AG10803 (cell line): ENCODE results near the gene MAG.
A peak's percentile ranks its signal among the peaks of the same experiment; 100 is the strongest.

ENCODE experiments used
- DNase-seq: peaks from one replicate; pipeline ENCODE4 v3.0.0; 2010; ENCODE audit warnings: low read depth
- H3K4me3 ChIP-seq: 2 replicates; pipeline ENCODE4 v1.5.1; 2011; ENCODE audit warnings: mild to moderate bottlenecking, low read length, control low read depth
- CTCF ChIP-seq: conservative IDR thresholded peaks from 2 replicates; pipeline ENCODE4 v1.5.1; 2011; ENCODE audit warnings: mild to moderate bottlenecking, low read length, control low read depth, inconsistent platforms

Gene MAG

GRCh38 chr19:35348911-35349611 is 57.1 kb downstream of the MAG start:
- no peak overlapping the region for H3K4me3 ChIP-seq
- TF ChIP-seq CTCF: no peak
- no peak for DNase-seq

GRCh38 chr19:35349614-35350521 is 57.9 kb downstream of the MAG start:
- H3K4me3 ChIP-seq: no peak overlapping the region
- TF ChIP-seq CTCF: no peak

DNA sequence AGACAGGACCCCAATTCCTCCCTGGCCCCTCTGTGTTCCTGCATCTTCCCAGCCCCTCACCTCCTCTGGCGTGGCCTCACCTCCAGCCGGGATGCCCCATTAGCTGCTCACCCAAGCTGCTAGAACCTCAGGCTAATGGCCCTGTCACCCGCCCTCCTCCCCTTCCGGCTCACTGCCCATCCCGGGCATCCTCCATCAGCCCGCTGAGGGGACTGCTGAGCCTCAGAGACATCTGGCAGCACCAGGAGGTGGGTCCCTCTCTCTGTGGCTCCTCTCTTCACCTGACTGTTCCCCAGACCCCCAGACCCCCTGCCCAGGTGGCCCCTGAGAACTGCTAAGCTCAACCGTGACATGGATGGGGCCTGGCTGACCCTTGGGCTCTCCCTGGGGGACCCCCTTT is 58.6 kb downstream of the MAG start:
- no peak for TF ChIP-seq CTCF
- DNase-seq: no peak
- no peak overlapping the region for H3K4me3 ChIP-seq

More at GRCh38 chr19:35349614-35350521, 57.9 kb downstream of the MAG start:
- DNase-seq: no peak

DNA sequence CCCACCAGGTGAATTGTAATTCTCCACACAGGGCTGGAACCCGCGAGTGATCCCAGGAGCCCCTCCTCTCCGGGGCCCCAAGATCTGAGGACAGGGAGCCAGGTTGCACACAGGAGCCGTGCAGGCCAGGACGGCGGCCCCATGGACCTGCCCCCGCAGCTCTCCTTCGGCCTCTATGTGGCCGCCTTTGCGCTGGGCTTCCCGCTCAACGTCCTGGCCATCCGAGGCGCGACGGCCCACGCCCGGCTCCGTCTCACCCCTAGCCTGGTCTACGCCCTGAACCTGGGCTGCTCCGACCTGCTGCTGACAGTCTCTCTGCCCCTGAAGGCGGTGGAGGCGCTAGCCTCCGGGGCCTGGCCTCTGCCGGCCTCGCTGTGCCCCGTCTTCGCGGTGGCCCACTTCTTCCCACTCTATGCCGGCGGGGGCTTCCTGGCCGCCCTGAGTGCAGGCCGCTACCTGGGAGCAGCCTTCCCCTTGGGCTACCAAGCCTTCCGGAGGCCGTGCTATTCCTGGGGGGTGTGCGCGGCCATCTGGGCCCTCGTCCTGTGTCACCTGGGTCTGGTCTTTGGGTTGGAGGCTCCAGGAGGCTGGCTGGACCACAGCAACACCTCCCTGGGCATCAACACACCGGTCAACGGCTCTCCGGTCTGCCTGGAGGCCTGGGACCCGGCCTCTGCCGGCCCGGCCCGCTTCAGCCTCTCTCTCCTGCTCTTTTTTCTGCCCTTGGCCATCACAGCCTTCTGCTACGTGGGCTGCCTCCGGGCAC is 59.6 kb downstream of the MAG start:
- DNase-seq: no peak
- no peak overlapping the region for H3K4me3 ChIP-seq
- TF ChIP-seq CTCF: no peak

DNA sequence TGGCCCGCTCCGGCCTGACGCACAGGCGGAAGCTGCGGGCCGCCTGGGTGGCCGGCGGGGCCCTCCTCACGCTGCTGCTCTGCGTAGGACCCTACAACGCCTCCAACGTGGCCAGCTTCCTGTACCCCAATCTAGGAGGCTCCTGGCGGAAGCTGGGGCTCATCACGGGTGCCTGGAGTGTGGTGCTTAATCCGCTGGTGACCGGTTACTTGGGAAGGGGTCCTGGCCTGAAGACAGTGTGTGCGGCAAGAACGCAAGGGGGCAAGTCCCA is 60.2 kb downstream of the MAG start:
- no peak for TF ChIP-seq CTCF
- no peak for DNase-seq
- H3K4me3 ChIP-seq: no peak overlapping the region

DNA sequence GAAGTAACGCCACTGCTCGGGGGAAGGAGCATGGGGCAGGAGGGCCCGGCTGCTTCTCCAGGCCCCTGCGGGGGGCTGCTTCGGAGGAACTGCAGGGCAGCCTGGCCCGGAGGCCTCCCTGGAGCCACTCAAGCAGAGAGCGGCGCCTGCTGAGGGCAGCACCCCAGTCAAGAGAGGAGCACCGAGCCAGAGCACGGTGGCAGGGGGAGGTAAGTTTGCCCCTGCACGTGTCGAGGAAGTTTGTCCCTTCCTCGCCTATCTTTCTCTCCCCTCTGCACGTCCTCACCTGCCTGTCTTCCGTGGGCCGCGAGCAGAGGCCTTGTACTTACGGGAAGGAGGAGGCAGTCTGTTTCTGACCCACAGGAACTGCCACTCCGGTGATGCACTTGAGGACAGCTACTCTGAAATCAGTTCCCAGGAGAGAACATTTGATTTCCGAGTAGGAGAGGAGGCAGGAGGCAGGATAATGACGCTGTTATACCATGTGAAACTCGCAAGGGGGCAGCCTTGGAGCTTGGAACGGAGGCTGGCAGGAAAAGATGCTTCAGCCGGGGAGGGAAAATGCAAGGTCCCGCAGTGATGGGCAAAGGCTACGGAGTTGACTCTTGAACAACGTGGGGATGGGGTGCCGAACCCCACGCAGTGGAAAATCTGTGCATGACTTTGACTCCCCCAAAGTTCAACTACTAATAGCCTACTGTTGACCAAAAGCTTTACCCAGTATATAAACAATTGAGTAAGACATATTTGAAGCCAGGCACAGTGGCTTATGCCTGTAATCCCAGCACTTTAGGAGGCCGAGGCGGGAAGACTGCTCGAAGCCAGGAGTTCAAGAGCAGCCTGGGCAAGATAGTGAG is 60.7 kb downstream of the MAG start:
- TF ChIP-seq CTCF: peak; percentile 87
- peak; percentile 69 for DNase-seq
- H3K4me3 ChIP-seq: no peak overlapping the region
